HEK293 (cell line): ENCODE results near the gene CRTAP.
A peak's percentile ranks its signal among the peaks of the same experiment; 100 is the strongest.

Experiments used
- CTCF ChIA-PET: fragments of 350-600 bp; formaldehyde crosslinking; extraction: SDS; loops from one replicate; lab custom pipeline; 2021; ENCODE audit warnings: antibody characterized with exemption; lab: Yijun Ruan, JAX
- POLR2A ChIA-PET: fragments of 300-600 bp; formaldehyde crosslinking; extraction: SDS; loops from one replicate; lab custom pipeline; 2020; ENCODE audit warnings: antibody characterized with exemption, inconsistent platforms; lab: Yijun Ruan, JAX
- H3K27ac ChIP-seq: fragments of 200-500 bp; sonication (Bioruptor generic); 2 replicates; pipeline ENCODE4 v1.5.1; 2014; ENCODE audit warnings: low read depth, low read length, control low read depth, inconsistent platforms; ENCODE audit errors: extremely low read depth
- H3K36me3 ChIP-seq, 2 experiments: fragments of 200-500 bp in 1 of 2; sonication (Bioruptor generic) in 1 of 2; 1 replicate in 1 of 2; 2 replicates in 1 of 2; pipeline ENCODE4 v1.5.1; 2014 to 2017; ENCODE audit warnings: inconsistent platforms in 2 of 2, low read length in 2 of 2; ENCODE audit not compliant: control insufficient read depth in 2 of 2, insufficient read depth in 1 of 2
- H3K4me1 ChIP-seq: fragments of 200-500 bp; sonication (Bioruptor generic); 2 replicates; pipeline ENCODE4 v1.5.1; 2014; ENCODE audit warnings: mild to moderate bottlenecking, low read length, inconsistent platforms; ENCODE audit not compliant: control insufficient read depth, insufficient read depth
- H3K4me3 ChIP-seq: 2 replicates; pipeline ENCODE4 v1.5.1; 2011; ENCODE audit warnings: low read depth, mild to moderate bottlenecking, control low read depth, low read length, moderate library complexity
- H3K9me3 ChIP-seq: fragments of 200-500 bp; sonication (Bioruptor generic); 2 replicates; pipeline ENCODE4 v1.5.1; 2014; ENCODE audit warnings: low read depth, low read length, inconsistent platforms; ENCODE audit not compliant: control insufficient read depth, insufficient read depth
- CTCF ChIP-seq: fragments of 450-650 bp; formaldehyde crosslinking; IDR thresholded peaks from 2 replicates; pipeline ENCODE4 v1.5.1; 2016; ENCODE audit warnings: missing biosample characterization, missing genetic modification characterization
- GFI1B ChIP-seq: fragments of 450-650 bp; formaldehyde crosslinking; IDR thresholded peaks from 2 replicates; pipeline ENCODE4 v1.5.1; 2016; ENCODE audit warnings: missing biosample characterization, missing genetic modification characterization
- GLI4 ChIP-seq: fragments of 450-650 bp; formaldehyde crosslinking; IDR thresholded peaks from 2 replicates; pipeline ENCODE4 v1.5.1; 2016; ENCODE audit warnings: missing biosample characterization, missing genetic modification characterization
- GLIS1 ChIP-seq: fragments of 450-650 bp; formaldehyde crosslinking; IDR thresholded peaks from 2 replicates; pipeline ENCODE4 v1.5.1; 2016; ENCODE audit warnings: missing biosample characterization, missing genetic modification characterization
- GLIS2 ChIP-seq: fragments of 450-650 bp; formaldehyde crosslinking; IDR thresholded peaks from 2 replicates; pipeline ENCODE4 v1.5.1; 2016; ENCODE audit warnings: missing biosample characterization, missing genetic modification characterization
- HOXA7 ChIP-seq: sonication (generic); formaldehyde crosslinking; IDR thresholded peaks from 2 replicates; pipeline ENCODE4 v1.8.1; 2022; ENCODE audit warnings: missing genetic modification reagents, borderline replicate concordance
- HOXC10 ChIP-seq: sonication (generic); formaldehyde crosslinking; IDR thresholded peaks from 2 replicates; pipeline ENCODE4 v1.8.1; 2023; ENCODE audit warnings: mild to moderate bottlenecking, missing genetic modification reagents
- HOXD13 ChIP-seq: sonication (generic); formaldehyde crosslinking; IDR thresholded peaks from 2 replicates; pipeline ENCODE4 v1.8.0; 2022; ENCODE audit warnings: missing genetic modification reagents, borderline replicate concordance
- IKZF3 ChIP-seq: fragments of 450-650 bp; IDR thresholded peaks from 2 replicates; pipeline ENCODE4 v1.5.0; 2018; ENCODE audit warnings: missing biosample characterization, mild to moderate bottlenecking, missing genetic modification characterization, moderate library complexity
- KLF8 ChIP-seq: fragments of 450-650 bp; formaldehyde crosslinking; IDR thresholded peaks from 2 replicates; pipeline ENCODE4 v1.5.1; 2016; ENCODE audit warnings: missing biosample characterization, missing genetic modification characterization
- YY1 ChIP-seq: fragments of 450-650 bp; formaldehyde crosslinking; IDR thresholded peaks from 2 replicates; pipeline ENCODE4 v1.5.1; 2018; ENCODE audit warnings: missing biosample characterization, missing genetic modification characterization
- ZBTB11 ChIP-seq: fragments of 450-650 bp; formaldehyde crosslinking; conservative IDR thresholded peaks from 2 replicates; pipeline ENCODE4 v1.5.1; 2016; ENCODE audit warnings: low read depth, missing biosample characterization, missing genetic modification characterization
- ZIC2 ChIP-seq: fragments of 450-650 bp; formaldehyde crosslinking; IDR thresholded peaks from 2 replicates; pipeline ENCODE4 v1.5.1; 2016; ENCODE audit warnings: missing biosample characterization, missing genetic modification characterization
- ZNF146 ChIP-seq: fragments of 450-650 bp; formaldehyde crosslinking; IDR thresholded peaks from 2 replicates; pipeline ENCODE4 v1.5.1; 2016; ENCODE audit warnings: missing biosample characterization, missing genetic modification characterization
- ZNF148 ChIP-seq: fragments of 450-650 bp; formaldehyde crosslinking; IDR thresholded peaks from 2 replicates; pipeline ENCODE4 v1.5.0; 2017; ENCODE audit warnings: missing biosample characterization, missing genetic modification characterization, borderline replicate concordance
- ZNF302 ChIP-seq: fragments of 450-650 bp; formaldehyde crosslinking; IDR thresholded peaks from 2 replicates; pipeline ENCODE4 v1.5.1; 2016; ENCODE audit warnings: missing biosample characterization, missing genetic modification characterization, low read depth
- ZNF324 ChIP-seq: fragments of 450-650 bp; formaldehyde crosslinking; IDR thresholded peaks from 2 replicates; pipeline ENCODE4 v1.5.1; 2016; ENCODE audit warnings: missing biosample characterization, missing genetic modification characterization
- ZNF391 ChIP-seq: fragments of 450-650 bp; formaldehyde crosslinking; IDR thresholded peaks from 2 replicates; pipeline ENCODE4 v1.5.1; 2016; ENCODE audit warnings: low read depth, missing biosample characterization, missing genetic modification characterization, borderline replicate concordance
- ZNF426 ChIP-seq: fragments of 450-650 bp; formaldehyde crosslinking; IDR thresholded peaks from 2 replicates; pipeline ENCODE4 v1.5.1; 2017; ENCODE audit warnings: missing biosample characterization, missing genetic modification characterization, mild to moderate bottlenecking, inconsistent platforms, moderate library complexity
- ZNF433 ChIP-seq: fragments of 450-650 bp; formaldehyde crosslinking; IDR thresholded peaks from 2 replicates; pipeline ENCODE4 v1.5.1; 2016; ENCODE audit warnings: missing biosample characterization, missing genetic modification characterization, low read depth
- ZNF473 ChIP-seq: fragments of 450-650 bp; formaldehyde crosslinking; IDR thresholded peaks from 2 replicates; pipeline ENCODE4 v1.5.1; 2017; ENCODE audit warnings: missing biosample characterization, missing genetic modification characterization
- ZNF48 ChIP-seq: fragments of 450-650 bp; formaldehyde crosslinking; IDR thresholded peaks from 2 replicates; pipeline ENCODE4 v1.5.1; 2016; ENCODE audit warnings: missing biosample characterization, missing genetic modification characterization
- ZNF501 ChIP-seq: fragments of 450-650 bp; formaldehyde crosslinking; IDR thresholded peaks from 2 replicates; pipeline ENCODE4 v1.5.1; 2016; ENCODE audit warnings: missing biosample characterization, missing genetic modification characterization
- ZNF558 ChIP-seq: fragments of 450-650 bp; formaldehyde crosslinking; IDR thresholded peaks from 2 replicates; pipeline ENCODE4 v1.5.1; 2016; ENCODE audit warnings: missing biosample characterization, missing genetic modification characterization
- ZNF580 ChIP-seq: fragments of 450-650 bp; formaldehyde crosslinking; IDR thresholded peaks from 2 replicates; pipeline ENCODE4 v1.5.1; 2016; ENCODE audit warnings: missing biosample characterization, missing genetic modification characterization
- ZNF664 ChIP-seq: fragments of 450-650 bp; formaldehyde crosslinking; IDR thresholded peaks from 2 replicates; pipeline ENCODE4 v1.5.1; 2016; ENCODE audit warnings: missing biosample characterization, missing genetic modification characterization
- ZNF670 ChIP-seq: fragments of 450-650 bp; formaldehyde crosslinking; IDR thresholded peaks from 2 replicates; pipeline ENCODE4 v1.5.1; 2016; ENCODE audit warnings: missing biosample characterization, missing genetic modification characterization, low read depth
- ZSCAN4 ChIP-seq: fragments of 450-650 bp; formaldehyde crosslinking; IDR thresholded peaks from 2 replicates; pipeline ENCODE4 v1.5.1; 2017; ENCODE audit warnings: missing biosample characterization, missing genetic modification characterization

Gene CRTAP

GRCh38 chr3:33113772-33114621, at the start of gene CRTAP:
CRTAP (plus strand) TSS chr3:33114014; CDS start chr3:33114078, 64 bp downstream.
- H3K4me3 ChIP-seq, result peak within 1 kb of the TSS; percentile 78
- CTCF ChIA-PET, result interaction anchor here (0.6 to 1.5 kb wide), 2 partner anchors 10 to 18 kb away, joined by 3 read pairs; no protein-coding TSS in a partner anchor
- H3K36me3 ChIP-seq, result no peaks in the 10 kb centered on the region
- H3K9me3 ChIP-seq, result no peaks in the 10 kb centered on the region
- POLR2A ChIA-PET, result interaction anchor here (0.7 to 2.5 kb wide), 3 partner anchors 9 to 259 kb away, joined by 3 to 17 read pairs (median 3); partner anchors contain the start of genes GLB1 and TMPPE
- H3K27ac ChIP-seq, result peak within 1 kb of the TSS; percentile 83
- H3K4me1 ChIP-seq, result no peaks in the 10 kb centered on the region
- TF ChIP-seq ZNF670 (tag by site-specific recombination), result no peak
- no peak for TF ChIP-seq ZNF558 (tag by site-specific recombination)
- no peak for TF ChIP-seq HOXD13 (CRISPR knock-in tag)
- no peak for TF ChIP-seq ZNF426
- TF ChIP-seq GLIS1 (tag by site-specific recombination), result peak; percentile 37; the same call in 1 of the 2 replicates
- no peak for TF ChIP-seq ZSCAN4 (tag by site-specific recombination)
- peak; percentile 86 for TF ChIP-seq IKZF3 (tag by site-specific recombination)
- no peak for TF ChIP-seq ZIC2
- TF ChIP-seq ZNF146 (tag by site-specific recombination), result no peak
- TF ChIP-seq GFI1B, result no peak
- TF ChIP-seq ZNF48 (tag by site-specific recombination), result no peak
- TF ChIP-seq ZNF148, result no peak
- no peak for TF ChIP-seq GLI4 (tag by site-specific recombination)
- TF ChIP-seq KLF8 (tag by site-specific recombination), result peak; percentile 48; the same call in 1 of the 2 replicates
- no peak for TF ChIP-seq ZNF580 (tag by site-specific recombination)
- TF ChIP-seq ZNF473 (tag by site-specific recombination), result no peak
- TF ChIP-seq ZNF664, result no peak
- TF ChIP-seq GLIS2 (tag by site-specific recombination), result peak; percentile 48; the same call in 1 of the 2 replicates
- TF ChIP-seq YY1 (tag by site-specific recombination), result no peak
- TF ChIP-seq ZNF324 (tag by site-specific recombination), result no peak
- TF ChIP-seq ZNF302 (tag by site-specific recombination), result no peak
- TF ChIP-seq ZNF501 (tag by site-specific recombination), result no peak
- TF ChIP-seq ZNF391 (tag by site-specific recombination), result peak; percentile 36; the same call in 1 of the 2 replicates
- 0 out of 2 replicates have a peak, but pooled peaks have one; percentile 21 for TF ChIP-seq ZBTB11
- TF ChIP-seq CTCF, result peak; percentile 31; the same call in 1 of the 2 replicates
- TF ChIP-seq ZNF433 (tag by site-specific recombination), result no peak
- TF ChIP-seq HOXA7 (CRISPR knock-in tag), result no peak
- no peak for TF ChIP-seq HOXC10 (CRISPR knock-in tag)
